ENCODE measurements around the gene SMYD4. TPM values are rescaled to one million over a fixed set of nuclear protein-coding genes. Genes with fewer than 3 reads are reported as not detected.

SMYD4 gene
- total and polyA plus RNA-seq, 2 experiments from 2014 or later, result 17.0 to 21.9 TPM

DNA sequence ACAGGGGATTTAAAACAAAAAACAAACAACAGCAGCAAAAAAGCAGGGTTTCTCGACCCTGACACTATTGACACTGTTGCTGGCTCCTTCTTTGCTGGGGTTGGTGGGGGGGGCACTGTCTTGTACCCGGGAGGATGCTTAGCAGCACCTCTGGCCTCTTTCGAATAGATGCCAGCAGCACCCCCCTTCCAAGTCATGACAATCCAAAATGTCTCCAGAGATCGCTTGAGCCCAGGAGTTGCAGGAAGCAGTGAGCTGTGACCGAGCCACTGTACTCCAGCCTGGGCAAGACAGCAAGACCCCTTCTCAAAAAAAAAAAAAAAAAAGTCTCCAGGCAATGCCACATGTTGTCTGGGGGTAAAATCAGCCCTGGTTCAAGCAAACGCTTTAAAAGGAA, 47.5 kb downstream of the SMYD4 start:
- Mint-ChIP-seq H3K4me1 (no peaks in the 10 kb centered on the region), H3K36me3 (ENCODE audit: low read depth) (peaks cover 75% of the 10 kb centered on the region)
- no peak overlapping the region for H3K27ac ChIP-seq (ENCODE audit: low read depth)

More for the DNA sequence above, 47.5 kb downstream of the SMYD4 start:
- Histone ChIP-seq H3K27me3 (ENCODE audit: insufficient read depth) (no peaks in the 10 kb centered on the region), H3F3A (replicated peaks; ENCODE audit: low read depth) (0 out of 2 replicates have a peak, but pooled peaks cover 3% of the 10 kb centered on the region), H4K20me1 (replicated peaks; ENCODE audit: insufficient read depth) (no peaks in the 10 kb centered on the region; the same call in 1 of the 2 replicates), H3K79me2 (replicated peaks; ENCODE audit: insufficient read depth) (no peaks in the 10 kb centered on the region), H3K36me3 (ENCODE audit: insufficient read depth) (peaks cover 30% of the 10 kb centered on the region), H3K4me3 (no peak overlapping the region), H3K4me2 (no peak overlapping the region), H3K4me1 (ENCODE audit: insufficient read depth) (no peaks in the 10 kb centered on the region), H2AFZ (no peak overlapping the region), H3K9me2 (ENCODE audit: insufficient read depth) (no peaks in the 10 kb centered on the region)
- H3K9me3 Mint-ChIP-seq, result no peaks in the 10 kb centered on the region; the same call in 2 of the 3 replicates
- no peak for TF ChIP-seq NANOG (IDR thresholded peaks at IDR 0.05; ENCODE audit: borderline replicate concordance)
- TF ChIP-seq EZH2phosphoT487 (IDR thresholded peaks at IDR 0.05; ENCODE audit: unreplicated experiment), result no peak
- TF ChIP-seq POLR2AphosphoS5 (IDR thresholded peaks at IDR 0.05; ENCODE audit: low read depth), result no peak
- TF ChIP-seq ZNF331 (CRISPR knock-in tag; IDR thresholded peaks at IDR 0.05; ENCODE audit: low read depth), result no peak
- TF ChIP-seq EZH2 (IDR thresholded peaks at IDR 0.05; ENCODE audit: low read depth, unreplicated experiment), result no peak
- no peak for TF ChIP-seq ZNF462 (CRISPR knock-in tag; IDR thresholded peaks at IDR 0.05)
- no peak for TF ChIP-seq CREB1 (CRISPR knock-in tag; IDR thresholded peaks at IDR 0.05; ENCODE audit: low read depth)
- TF ChIP-seq STAT1 (IDR thresholded peaks at IDR 0.05; ENCODE audit: unreplicated experiment), result no peak
- H3K4me3 Mint-ChIP-seq, result no peak overlapping the region
- H3K27me3 Mint-ChIP-seq (ENCODE audit: insufficient read depth, low read depth, poor library complexity), result peaks cover 13% of the 10 kb centered on the region
- ATAC-seq (no peak), DNase-seq (ENCODE audit: low spot score) (no peak)
- H3K27ac Mint-ChIP-seq, result no peak overlapping the region
